NCI-H1930 (cell line): ENCODE data around the gene ACTN4.

Experiments
- DNase-seq, 2 experiments: peaks; one replicate each; lab custom pipeline; 2025; lab: John Stamatoyannopoulos, UW

ACTN4 gene

DNA sequence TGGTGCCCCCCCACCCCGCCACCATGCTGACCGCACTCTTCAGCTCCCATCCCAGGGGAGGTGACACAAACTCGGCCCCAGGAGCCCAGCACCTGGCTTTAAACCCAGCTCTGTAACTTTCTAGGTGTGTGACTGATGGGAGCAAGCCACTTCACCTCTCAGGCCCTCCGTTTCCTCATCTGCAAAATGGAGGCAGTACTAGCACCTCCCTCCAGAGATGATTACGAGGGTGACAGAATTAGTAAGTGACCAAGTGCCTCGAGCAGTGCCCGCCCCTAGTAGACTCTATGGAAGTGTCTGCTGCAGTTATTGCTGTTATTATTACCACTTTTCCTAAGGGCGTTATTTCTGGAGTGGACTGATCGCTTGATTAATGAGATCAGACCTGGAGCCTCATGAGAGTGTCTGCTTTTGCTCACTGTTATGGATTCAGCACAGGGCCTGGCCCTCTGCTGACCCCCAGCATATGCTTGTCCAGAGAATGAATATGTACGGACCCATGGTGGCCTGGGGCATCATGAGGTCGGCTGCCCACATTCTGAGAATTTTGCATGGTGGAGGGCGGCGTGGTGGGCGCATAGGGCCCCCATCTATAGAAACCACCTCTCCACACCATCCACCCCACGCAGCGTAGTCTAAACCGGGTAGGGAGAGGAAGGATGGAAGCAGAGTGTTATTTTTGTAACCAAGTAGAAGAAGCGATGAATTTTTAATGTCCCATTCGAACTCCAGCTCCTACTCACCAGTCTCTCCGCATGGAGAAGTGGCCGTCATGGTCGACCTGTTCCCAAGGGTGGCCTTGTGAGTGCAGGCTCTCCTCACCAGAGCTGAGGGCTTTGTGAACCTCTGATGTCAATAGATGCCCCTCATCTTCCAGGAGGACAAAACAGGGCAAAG is 48.6 kb downstream of the ACTN4 start:
- DNase-seq, result no peak

DNA sequence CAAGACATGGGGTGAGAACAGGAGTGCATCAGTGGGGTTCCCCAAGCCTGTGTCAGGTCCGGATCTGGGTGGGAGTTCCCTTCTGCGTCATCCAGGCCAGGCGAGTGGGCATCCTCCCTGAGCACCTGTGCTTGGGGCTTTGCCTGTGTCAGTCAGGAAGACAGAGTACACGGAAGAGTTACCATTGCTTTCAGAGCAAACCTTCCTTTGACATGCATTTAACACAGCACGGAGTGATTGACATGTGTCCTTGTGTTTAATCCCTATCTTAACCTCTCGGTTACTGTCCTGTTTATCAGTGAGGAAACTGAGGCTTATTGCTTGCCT is 49.2 kb downstream of the ACTN4 start:
- DNase-seq, result no peak

DNA sequence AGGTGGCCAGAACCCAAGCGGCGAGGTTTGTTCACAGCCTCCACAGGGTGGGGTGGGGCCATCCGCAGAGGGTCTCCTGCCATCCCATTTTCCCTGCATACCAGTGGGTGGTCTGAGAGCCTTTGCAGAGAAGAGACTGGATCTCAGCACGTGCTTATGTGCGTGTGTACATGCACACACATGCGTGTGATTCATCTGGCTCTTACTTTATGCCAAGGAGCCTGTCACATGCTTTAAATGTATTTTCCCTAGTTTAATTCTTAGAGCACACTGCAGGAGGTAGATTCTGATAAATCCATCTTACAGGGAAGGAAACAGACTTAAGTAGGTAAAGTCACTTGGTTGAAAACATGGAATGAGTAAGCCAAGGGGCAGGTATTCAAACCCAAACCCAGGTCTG is 49.7 kb downstream of the ACTN4 start:
- DNase-seq, result no peak

DNA sequence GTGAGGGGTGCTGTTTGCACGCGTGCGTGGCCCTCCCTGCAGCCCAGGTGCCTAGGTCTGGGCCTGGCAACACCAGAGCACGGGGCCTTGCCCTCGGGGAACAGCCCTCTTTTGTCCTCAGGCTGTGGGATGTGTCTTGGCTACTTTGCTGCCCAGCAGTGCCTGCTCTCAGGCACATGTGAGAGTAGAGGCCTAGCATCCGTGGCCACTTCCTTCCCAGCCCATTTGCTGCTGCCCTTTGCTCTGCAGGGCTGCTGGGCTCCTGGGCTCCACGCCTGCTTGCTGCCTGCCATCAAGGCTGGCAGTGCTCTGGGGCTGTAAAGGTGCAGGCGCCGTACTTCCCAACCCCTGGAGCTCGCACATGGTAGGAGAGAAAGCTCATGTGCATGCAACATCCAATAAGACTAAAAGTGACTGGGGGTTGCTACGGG is 50.2 kb downstream of the ACTN4 start:
- no peak for DNase-seq

DNA sequence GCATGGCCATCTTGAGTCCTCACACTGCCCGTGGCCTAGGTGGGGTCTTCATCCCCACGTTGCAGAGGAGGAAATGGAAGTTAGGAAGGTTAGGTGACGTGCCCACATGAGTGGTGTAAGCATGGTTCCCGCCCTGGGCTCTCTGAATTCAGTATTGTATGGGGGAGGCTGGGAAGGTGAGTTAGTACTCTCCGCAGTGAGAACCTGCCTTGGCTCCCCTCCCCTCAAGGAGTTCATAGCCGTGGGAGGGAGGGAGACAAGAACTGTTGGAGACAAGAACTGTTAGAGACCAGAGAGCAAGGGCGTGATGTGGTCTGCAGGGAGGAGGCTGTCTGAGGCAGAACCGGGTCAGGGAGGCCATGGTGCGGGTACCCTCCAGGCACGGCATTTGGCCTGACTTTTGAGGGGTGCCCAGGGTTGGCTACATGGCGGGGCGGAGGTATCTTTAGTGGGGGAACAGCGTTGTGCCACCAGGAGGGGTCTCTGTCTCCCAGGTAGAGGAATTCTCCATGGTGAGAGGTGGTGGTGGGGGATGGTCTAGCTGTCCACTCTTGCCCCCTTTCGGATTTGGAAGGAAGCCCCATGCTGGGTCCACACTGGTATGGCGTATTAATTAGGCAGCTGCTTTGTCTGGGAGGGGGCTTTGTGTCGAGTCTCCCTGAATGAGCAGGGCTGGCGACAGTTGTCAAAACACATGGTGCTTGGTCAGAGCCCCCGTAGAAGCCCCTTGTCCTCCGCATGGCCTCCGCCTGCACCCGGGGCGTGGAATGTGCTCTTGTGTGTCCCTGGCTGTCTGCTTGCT is 51.0 kb downstream of the ACTN4 start:
- DNase-seq, result no peak

DNA sequence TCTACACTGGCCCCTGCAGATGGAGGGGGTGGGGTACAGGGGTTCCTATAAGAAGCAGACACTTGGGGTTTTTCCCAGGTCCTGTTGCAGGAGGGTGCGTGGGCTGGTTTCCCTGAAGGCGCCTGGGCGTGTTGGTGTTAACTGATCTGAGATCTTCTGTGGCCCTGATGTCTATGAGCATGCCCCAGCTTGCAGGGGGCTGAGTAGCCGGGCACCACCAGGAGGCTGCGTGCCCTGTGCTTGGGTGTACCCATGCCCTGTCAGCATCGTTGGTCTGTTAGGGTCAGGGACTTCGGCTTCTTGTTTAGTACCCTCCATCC is 51.5 kb downstream of the ACTN4 start:
- no peak for DNase-seq

DNA sequence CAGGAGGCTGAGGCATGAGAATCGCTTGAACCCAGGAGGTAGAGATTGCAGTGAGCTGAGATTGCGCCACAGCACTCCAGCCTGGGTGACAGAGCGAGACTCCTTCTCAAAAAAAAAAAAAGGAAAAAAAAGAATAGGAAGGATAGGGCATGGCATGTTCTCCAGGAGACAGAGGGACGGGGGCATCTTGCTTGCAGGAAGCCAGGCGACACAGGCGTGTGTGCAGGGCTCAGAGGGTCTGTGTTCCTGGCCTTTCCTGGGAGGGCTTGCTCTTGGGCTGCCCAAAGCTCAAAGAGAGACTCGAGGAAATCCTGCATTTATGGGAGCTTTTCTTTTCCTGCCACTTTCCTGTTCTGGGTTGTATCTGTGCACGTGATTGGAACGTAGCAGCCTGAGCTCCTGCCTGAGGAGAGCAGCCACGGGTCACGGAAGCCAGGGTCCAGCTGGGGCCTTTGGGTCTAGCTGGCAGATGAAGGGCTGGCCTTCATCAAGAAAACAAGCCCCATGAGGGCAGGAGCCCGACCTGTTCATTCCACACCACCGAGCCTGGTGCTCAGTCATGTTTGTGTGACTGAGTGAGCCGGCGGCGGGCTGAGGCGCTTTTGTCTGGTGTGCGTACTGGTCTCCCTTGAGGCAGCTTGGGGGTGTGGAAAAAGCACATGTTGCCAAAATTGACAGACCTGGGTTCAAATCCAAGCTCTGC is 52.3 kb downstream of the ACTN4 start:
- no peak for DNase-seq

DNA sequence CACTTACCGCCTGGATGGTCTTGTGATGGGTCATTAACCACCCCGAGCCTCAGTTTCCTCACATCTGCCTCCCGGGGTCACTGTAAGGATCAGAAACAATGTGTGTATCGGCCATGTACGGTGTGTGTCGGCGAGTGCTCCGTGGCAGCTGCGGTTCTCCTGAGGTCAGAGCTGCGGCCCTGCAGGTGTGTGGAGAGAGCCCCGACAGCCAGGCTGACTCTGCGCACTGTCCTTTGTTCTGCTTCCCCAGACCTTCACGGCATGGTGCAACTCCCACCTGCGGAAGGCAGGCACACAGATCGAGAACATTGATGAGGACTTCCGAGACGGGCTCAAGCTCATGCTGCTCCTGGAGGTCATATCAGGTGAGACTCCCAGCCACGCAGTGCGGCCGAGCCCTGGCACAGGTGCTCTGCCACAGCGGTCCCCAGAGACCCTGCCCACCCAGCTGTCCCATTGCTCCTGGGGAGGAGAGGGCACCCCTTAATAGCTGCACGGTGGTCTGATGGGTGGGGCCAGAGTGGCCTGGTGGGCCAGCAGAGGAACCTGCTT is 53.0 kb downstream of the ACTN4 start:
- DNase-seq, result no peak

DNA sequence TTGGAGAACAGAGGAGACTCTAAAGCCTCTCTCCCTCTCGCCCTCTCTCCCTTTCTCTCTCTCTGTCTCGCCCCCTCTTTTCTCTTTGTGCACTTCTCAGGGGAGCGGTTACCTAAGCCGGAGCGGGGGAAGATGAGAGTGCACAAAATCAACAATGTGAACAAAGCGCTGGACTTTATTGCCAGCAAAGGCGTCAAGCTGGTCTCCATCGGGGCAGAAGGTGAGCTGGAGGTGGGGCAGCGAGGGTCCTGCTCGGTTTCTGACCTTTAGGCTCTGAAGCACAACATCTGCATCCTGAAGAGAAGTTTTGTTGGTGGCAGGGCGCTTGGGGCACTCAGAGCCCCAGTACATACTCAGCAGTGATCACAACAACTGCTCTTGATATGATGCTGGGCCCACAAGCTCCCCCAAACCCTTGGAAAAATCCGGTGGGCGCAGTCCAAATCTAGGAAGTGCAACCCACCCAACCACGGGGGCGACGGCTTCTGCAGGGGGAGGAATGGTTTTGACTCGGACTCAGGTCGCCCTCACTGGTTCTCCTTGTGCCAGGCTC is 53.5 kb downstream of the ACTN4 start:
- no peak for DNase-seq

DNA sequence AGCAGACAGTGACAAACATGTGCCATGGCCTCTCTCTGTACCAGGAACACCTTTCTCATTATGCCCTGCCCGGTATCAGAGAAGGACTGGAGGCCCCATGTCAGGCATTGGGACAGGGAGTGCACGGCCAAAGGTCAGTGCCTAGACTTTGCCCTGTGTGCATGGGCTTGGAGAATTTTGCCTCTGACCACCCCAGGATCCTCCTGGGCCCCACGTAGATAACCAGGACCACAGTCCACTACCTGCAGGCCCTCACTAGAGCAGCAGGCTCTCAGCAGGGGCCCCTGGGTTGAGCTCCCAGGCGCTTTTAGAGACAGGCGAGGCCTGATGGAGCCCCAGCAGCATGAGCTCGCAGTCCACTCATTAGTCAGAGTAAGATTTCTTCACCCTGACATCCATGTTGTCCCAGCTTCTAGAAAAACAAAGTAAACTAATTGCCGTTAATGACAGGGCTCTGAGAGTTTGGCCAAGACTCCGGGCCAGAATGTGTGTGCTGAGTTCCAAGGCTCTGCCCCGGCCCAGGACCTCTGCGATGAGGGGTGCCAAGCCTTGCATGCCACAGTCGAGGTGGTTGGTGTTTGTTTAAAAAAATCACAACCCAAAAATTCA is 54.1 kb downstream of the ACTN4 start:
- no peak for DNase-seq

DNA sequence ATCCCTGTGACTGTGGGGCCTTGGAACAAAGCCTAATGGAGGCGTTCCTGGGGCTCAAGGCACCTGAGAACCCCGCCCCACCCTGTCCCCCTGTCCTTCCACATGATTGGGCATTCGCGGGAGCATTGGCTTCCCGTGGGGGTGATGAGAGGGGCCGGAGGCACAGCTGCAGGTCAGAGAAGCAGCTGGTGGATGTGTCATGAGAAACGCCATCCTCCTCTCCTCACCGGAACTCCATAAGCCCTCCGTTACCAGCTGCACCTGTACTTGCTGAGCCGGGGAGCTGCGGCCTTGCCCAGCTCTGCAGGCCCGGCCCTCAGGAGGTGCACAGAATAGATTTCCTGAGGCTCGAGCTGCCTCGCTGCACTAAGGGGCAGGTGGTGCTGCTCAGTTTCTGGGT is 54.8 kb downstream of the ACTN4 start:
- DNase-seq, result no peak

DNA sequence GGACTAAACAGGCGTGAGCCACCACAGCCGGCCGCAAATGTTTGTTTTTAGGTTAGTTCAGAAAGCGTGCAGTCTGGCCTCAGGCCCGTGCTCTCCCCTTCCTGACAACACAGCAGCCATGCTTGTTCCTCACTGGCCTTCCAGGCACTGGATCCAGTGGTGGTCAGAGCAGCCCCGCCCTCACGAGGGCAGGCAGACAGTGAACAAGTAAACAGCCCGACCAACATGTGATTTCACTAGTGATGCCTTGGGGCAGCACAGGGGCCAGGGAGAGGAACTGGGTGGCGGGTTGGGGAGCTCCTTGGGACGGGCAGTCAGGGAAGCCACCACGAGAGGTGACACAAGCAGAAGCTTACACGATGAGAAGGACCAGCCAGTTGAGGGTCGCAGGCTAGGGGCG is 56.1 kb downstream of the ACTN4 start:
- no peak for DNase-seq

DNA sequence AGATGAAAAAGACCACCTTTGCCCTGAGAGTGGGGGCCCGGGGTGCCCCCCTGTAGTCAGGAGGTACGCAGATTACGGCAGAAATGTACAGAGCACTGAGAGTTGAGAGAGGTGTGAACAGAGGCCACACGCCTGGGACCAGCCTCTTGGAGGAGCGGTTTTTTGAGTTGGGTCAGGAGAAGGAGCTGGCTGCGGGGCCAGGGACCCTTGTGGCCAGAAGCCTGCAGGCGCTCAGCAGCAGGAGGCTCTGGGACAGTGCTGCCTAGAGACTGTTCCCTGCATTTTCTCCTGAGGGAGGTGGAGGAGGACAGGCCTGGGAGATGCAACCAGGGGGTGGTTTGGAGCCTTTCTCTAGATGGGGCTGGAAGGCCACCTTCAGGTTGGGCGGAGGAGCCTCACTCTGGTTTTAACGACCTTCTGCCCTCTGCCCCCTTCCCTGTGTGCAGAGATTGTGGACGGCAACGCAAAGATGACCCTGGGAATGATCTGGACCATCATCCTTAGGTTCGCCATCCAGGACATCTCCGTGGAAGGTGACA is 57.1 kb downstream of the ACTN4 start:
- DNase-seq, result no peak

DNA sequence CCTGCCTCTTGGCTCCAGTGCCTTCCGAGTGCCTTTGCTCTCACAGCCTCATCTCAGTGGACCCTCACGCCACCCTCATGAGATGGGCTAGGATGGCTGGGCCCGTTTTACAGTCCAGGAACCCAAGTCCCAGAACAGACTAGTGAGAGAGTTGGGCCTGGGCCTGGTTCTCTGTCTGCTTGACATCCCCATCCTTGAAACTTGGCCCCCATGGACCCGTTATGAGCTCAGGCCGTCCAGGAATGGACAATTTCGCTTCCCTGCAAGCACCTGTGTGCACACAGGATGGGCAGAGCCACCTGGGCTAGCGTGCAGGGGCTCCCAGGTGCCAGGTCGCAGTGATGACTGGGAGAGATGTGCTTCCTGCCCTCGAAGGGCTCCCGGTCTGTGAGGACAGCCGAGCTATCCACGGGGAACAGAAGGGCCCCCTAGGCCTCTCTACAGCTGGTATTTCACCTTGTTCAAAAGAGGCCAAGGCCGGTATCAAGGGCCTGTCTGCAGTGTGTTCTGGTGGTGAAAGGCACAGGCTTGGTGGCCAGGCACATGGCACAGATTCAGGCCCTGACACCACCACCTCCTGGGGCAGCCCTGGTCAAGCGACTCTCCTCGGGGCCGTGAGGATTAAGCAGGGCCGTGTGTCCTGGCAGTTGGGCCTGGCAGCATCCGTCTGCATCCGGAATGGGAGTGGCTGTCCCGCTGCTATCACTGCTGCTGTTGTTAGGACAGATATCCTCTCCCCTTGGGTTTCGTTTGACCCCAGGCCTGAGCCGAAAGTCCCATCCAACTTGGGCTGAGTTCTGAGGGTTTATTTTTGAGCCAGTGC is 58.0 kb downstream of the ACTN4 start:
- no peak for DNase-seq

DNA sequence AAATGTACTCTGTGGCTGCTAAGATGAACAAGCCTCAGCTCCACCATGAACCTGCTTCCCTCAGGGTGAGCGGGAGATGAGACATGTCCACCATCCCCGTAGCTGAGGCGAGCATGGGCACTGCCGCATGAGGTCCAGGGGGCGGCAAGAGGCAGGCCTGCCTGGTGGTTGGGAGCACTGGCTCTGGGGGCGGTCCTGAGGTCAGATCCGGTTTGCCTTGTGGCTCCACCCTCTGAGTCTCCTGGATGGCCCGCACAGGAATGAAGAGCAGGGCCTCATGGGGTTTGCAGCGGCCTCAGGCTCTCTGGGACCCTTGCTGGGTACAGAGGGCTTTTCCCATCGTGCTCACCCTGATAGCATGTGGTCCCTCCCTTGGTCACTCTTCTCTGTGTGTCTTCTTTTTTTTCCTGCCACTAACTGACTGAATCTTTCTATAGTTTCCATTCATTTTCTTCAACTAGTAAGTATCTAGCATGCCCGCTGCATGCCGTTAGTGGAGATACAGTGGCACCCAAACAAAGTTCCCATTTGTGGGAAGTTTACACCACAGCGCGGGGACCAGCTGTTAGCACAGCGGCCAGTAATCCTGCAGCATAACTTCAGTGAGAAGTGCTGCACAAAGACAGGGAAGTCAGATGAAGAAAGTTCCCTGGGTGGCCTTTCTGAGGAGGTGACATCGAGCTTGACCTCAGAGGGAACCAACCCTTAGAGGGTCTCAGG is 59.5 kb downstream of the ACTN4 start:
- DNase-seq, result no peak

DNA sequence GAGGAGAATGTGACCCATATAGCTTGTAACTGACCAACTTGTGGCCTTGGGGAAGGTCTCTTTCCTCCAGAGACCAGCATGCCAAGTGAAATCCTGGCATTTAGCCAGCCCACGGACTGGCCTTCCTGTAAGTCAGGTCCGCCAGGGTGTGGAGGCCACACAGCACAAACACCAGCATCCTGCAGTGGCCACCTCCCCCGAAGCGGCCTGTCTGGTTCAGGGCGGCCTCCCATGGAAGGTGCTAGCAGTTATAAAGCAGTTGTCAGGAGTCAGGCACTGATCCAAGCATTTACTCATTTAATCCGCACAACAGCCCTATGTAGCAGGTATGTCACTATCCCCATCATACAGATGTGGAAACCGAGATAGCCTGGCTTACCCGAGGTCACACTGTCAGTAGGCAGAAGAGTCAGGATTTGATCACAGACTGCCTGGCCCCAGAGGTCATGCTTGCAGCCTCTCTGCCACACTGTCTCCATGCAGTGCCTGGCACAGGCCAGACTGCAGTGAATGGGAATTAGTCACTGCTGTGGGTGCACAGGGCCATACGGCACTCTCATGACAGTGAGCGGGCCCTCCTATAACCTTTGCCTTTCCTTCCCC is 60.2 kb downstream of the ACTN4 start:
- no peak for DNase-seq

DNA sequence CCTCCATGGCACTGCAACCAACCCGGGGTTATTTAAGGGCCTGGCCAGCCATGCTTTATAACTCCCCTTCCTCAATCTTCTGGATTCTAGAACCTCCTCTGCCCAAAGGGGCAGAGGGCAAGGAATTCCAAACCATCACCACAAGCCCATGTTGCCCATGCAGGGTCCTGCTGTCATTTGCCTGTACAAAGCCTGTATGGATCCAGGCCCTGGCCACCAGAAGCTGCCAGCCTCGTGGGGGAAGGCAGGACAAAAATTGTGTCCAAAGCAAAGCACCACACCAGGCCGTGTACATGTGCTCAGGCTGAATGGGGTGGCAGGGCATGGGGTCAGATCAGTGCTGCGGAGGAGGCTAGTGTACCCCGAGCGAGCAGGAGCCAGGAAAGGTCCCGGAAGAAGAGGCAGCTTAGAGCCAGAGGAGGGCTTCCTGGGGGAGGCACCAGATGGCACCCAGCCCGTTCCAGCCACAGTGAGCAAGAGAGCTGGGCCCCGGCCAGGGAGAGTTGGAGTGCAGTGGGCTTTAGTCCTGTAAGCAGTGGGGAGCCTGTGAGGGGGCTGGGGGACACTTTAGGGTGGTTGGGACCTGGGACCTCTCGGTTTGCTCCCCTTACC is 61.1 kb downstream of the ACTN4 start:
- no peak for DNase-seq

DNA sequence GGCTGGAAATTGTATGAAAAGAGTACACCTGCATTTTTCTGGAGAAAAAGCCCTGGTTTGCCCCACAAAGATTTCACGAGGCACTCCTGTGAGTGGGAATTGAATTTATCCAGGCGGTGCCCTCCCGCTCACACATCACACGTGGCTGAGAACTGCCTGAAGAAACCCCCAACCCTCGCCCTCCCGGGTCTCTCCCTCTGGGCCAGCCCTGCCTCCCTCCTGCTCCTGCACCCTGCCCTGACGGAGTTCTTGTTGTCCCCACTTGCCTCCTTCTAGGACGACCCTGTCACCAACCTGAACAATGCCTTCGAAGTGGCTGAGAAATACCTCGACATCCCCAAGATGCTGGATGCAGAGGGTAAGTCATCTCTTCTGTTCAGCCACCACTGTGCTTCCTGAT is 61.7 kb downstream of the ACTN4 start:
- DNase-seq, result no peak
